Karpas-422 (cell line): ENCODE measurements around the gene HOMER2. TPM values are rescaled to one million over a fixed set of nuclear protein-coding genes. Genes with fewer than 3 reads are reported as not detected.

ENCODE experiments used
- DNase-seq: peaks from one replicate; pipeline ENCODE4 v3.0.0-alpha.2; 2015
- H2AFZ ChIP-seq: fragments of 200-600 bp; sonication (generic); 2 replicates; pipeline ENCODE4 v1.6.1; 2014; ENCODE audit warnings: antibody characterized with exemption, low read length, mixed read lengths
- H3K27ac ChIP-seq: fragments of 200-600 bp; sonication (generic); 2 replicates; pipeline ENCODE4 v1.5.1; 2014; ENCODE audit warnings: mild to moderate bottlenecking, low read length, moderate library complexity
- H3K27me3 ChIP-seq: fragments of 200-600 bp; sonication (generic); 2 replicates; pipeline ENCODE4 v1.6.1; 2014; ENCODE audit warnings: low read length, mixed read lengths
- H3K36me3 ChIP-seq: fragments of 200-600 bp; sonication (generic); 2 replicates; pipeline ENCODE4 v1.6.1; 2014; ENCODE audit warnings: low read length, mixed read lengths; ENCODE audit not compliant: insufficient read depth
- H3K4me1 ChIP-seq: fragments of 200-600 bp; sonication (generic); 2 replicates; pipeline ENCODE4 v1.6.1; 2014; ENCODE audit warnings: mild to moderate bottlenecking, low read length, mixed read lengths
- H3K4me2 ChIP-seq: fragments of 200-600 bp; sonication (generic); 2 replicates; pipeline ENCODE4 v1.6.1; 2014; ENCODE audit warnings: low read length, low read depth, mild to moderate bottlenecking; ENCODE audit not compliant: poor library complexity, severe bottlenecking
- H3K4me3 ChIP-seq: fragments of 200-600 bp; sonication (generic); 2 replicates; pipeline ENCODE4 v1.5.1; 2014; ENCODE audit warnings: mild to moderate bottlenecking, antibody characterized with exemption, low read length, mixed read lengths
- H3K79me2 ChIP-seq: fragments of 200-600 bp; sonication (generic); 2 replicates; pipeline ENCODE4 v1.6.1; 2014; ENCODE audit warnings: mild to moderate bottlenecking, low read length, mixed read lengths
- H3K9ac ChIP-seq: fragments of 200-600 bp; sonication (generic); 2 replicates; pipeline ENCODE4 v1.6.0; 2014; ENCODE audit warnings: low read length
- H3K9me2 ChIP-seq: fragments of 200-600 bp; sonication (generic), shearing (Covaris generic); replicated peaks from 2 replicates; pipeline ENCODE4 v1.6.0; 2014; ENCODE audit warnings: mild to moderate bottlenecking, low read length, moderate library complexity; ENCODE audit not compliant: insufficient read depth
- H3K9me3 ChIP-seq: fragments of 300-700, 200-600 bp; sonication (generic); 2 replicates; pipeline ENCODE4 v1.6.1; 2014; ENCODE audit warnings: low read length, mixed read lengths
- H4K20me1 ChIP-seq: fragments of 200-600 bp; sonication (generic); 2 replicates; pipeline ENCODE4 v1.6.1; 2014; ENCODE audit warnings: mild to moderate bottlenecking, antibody characterized with exemption, low read length, low read depth; ENCODE audit not compliant: insufficient read depth
- total RNA-seq: library from RNA; depleted of rRNA; stranded (reverse); fragments of >200 nt; shearing (Covaris generic); gene quantifications from 2 replicates; pipeline ENCODE4 v1.2.3, GENCODE V29; 2014; ENCODE audit warnings: low replicate concordance

HOMER2 gene
- total RNA-seq, 1 experiment from 2014 or later, result 30.4 TPM

DNA sequence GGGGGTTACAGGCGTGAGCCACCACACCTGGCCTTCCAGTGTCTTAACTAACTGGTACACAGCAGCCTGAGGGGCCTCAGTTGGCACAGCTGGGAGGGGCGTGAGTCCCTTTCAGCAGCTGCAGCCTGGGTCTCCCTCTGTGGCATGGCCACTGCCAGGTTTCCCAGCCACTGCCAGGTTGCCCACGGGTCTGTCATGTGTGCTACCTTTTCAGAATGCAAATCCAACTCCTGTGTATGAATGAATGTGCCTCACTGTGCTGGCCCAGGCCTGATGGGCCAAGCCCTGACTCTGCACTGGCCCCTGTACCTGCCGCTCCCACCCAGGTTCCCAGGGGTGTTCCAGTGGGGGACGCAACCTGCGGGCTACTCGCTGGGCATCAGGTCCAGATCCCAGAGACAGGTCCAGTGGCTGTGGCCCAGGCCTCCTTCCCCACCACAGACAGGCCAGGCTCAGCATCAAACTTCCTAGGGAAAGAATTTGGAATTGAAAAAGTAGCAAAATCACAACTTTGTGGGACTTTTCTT, 117.1 kb downstream of the HOMER2 start:
- no peak for DNase-seq
- Histone ChIP-seq H3K9me3 (no peaks in the 10 kb centered on the region), H3K27ac (no peak overlapping the region), H4K20me1 (no peaks in the 10 kb centered on the region), H3K9ac (no peak overlapping the region), H3K9me2 (no peaks in the 10 kb centered on the region), H3K4me2 (no peak overlapping the region), H3K27me3 (no peaks in the 10 kb centered on the region), H3K79me2 (peaks cover 7% of the 10 kb centered on the region; the same call in 1 of the 2 replicates), H2AFZ (no peak overlapping the region), H3K36me3 (peaks cover 51% of the 10 kb centered on the region), H3K4me1 (no peaks in the 10 kb centered on the region), H3K4me3 (no peak overlapping the region)

DNA sequence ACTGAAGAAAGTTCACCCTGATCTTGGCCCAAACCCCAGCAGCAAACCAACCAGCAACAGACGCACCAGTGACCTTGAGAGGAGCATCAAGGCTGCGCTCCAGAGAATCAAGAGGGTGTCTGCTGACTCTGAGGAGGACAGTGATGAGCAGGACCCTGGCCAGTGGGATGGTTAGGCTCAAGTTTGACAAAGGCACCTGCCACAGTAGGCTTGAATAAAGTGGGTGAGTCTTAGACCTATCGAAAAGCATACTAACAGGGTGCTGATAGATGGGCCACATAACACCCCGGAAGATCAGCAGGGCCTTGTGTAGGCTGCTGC, 119.2 kb downstream of the HOMER2 start:
- no peak for DNase-seq

DNA sequence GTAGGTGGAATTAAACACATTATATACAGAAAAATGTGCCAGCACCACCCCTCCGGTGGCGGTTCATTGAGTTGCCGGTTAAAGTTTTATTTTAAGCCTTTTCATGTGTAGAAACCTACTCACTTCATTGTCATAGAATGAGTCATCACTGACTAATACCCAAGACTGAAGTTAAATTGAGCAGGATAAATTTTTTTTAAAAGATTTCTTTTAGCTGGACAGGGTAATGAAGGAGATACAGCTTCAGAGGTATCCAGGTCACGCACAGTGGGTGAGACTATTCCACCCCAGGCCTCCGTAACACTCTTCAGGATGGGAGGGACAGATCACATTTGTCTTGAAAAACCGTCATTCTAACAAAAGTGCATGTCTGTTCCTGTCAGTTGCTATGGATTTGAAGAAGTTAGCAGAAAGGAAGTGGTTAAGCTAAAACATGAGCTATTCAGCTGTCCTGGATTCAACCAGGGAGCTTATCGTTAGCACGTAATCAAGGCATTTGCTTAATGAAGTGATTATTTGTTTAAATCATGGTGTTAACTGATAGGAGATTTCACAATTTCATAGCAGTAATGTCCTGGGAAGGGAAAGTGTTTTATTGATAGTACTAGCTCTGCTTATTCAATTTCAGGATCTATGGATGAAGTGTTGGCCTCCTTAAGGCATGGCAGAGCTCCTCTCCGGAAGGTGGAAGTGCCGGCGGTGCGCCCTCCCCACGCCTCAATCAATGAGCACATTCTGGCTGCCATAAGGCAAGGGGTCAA, 119.7 kb downstream of the HOMER2 start:
- no peak overlapping the region for H3K27ac ChIP-seq
- DNase-seq, result no peak
- H3K4me2 ChIP-seq, result no peak overlapping the region
- no peak overlapping the region for H3K9ac ChIP-seq
- H2AFZ ChIP-seq, result no peak overlapping the region
- H3K36me3 ChIP-seq, result peaks cover 74% of the 10 kb centered on the region
- no peaks in the 10 kb centered on the region for H3K4me1 ChIP-seq
- H3K9me2 ChIP-seq, result no peaks in the 10 kb centered on the region
- H4K20me1 ChIP-seq, result no peaks in the 10 kb centered on the region
- H3K4me3 ChIP-seq, result no peak overlapping the region
- H3K9me3 ChIP-seq, result no peaks in the 10 kb centered on the region
- peaks cover 7% of the 10 kb centered on the region; the same call in 1 of the 2 replicates for H3K79me2 ChIP-seq
- H3K27me3 ChIP-seq, result no peaks in the 10 kb centered on the region

More for the DNA sequence above, 119.2 kb downstream of the HOMER2 start:
- H2AFZ ChIP-seq, result no peak overlapping the region
- peaks cover 70% of the 10 kb centered on the region for H3K36me3 ChIP-seq
- no peaks in the 10 kb centered on the region for H3K27me3 ChIP-seq
- H3K79me2 ChIP-seq, result peaks cover 7% of the 10 kb centered on the region; the same call in 1 of the 2 replicates
- H3K9ac ChIP-seq, result no peak overlapping the region
- no peak overlapping the region for H3K4me2 ChIP-seq
- H3K9me3 ChIP-seq, result no peaks in the 10 kb centered on the region
- no peak overlapping the region for H3K4me3 ChIP-seq
- no peak overlapping the region for H3K27ac ChIP-seq
- no peaks in the 10 kb centered on the region for H4K20me1 ChIP-seq
- H3K4me1 ChIP-seq, result no peaks in the 10 kb centered on the region
- H3K9me2 ChIP-seq, result no peaks in the 10 kb centered on the region

DNA sequence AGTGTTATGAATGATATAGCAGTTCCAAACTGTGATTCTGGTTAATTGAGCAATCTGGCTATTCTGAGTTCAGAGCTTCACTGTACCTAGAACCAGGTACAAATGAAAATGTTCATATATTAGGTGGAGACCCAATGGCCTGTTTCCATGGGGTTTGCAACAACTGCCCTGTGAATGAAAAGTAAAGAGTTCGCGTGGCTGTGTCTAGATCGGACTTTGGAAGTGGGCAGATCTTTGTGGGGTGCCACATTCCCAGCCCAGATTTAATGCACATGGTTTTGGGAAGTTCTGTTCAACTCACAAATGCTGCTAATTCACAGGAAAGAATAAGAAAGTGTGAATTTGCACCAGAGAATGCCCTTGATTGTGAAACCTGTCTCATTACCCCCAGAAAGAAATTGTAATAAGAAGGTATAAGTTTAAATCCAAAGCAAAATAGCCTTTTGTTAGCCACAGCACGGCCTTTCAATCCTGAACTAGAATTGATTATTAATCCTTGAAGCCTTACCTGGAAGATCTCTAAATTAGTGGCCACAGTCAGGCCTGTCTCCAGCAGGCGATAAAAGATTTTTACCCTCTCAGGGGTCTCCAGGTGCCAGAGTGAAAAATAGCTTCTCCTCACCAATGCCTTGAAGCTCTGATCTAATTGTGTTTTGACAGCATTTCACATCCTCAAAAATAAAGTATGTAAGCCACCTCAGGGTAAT, 120.5 kb downstream of the HOMER2 start:
- no peaks in the 10 kb centered on the region for H3K9me2 ChIP-seq
- H4K20me1 ChIP-seq, result no peaks in the 10 kb centered on the region
- no peak for DNase-seq
- no peaks in the 10 kb centered on the region for H3K9me3 ChIP-seq
- H3K27me3 ChIP-seq, result no peaks in the 10 kb centered on the region
- H3K27ac ChIP-seq, result no peak overlapping the region
- H2AFZ ChIP-seq, result no peak overlapping the region
- no peak overlapping the region for H3K4me3 ChIP-seq
- no peaks in the 10 kb centered on the region for H3K4me1 ChIP-seq
- H3K79me2 ChIP-seq, result peaks cover 7% of the 10 kb centered on the region; the same call in 1 of the 2 replicates
- H3K36me3 ChIP-seq, result peaks cover 75% of the 10 kb centered on the region
- H3K4me2 ChIP-seq, result no peak overlapping the region
- H3K9ac ChIP-seq, result no peak overlapping the region

DNA sequence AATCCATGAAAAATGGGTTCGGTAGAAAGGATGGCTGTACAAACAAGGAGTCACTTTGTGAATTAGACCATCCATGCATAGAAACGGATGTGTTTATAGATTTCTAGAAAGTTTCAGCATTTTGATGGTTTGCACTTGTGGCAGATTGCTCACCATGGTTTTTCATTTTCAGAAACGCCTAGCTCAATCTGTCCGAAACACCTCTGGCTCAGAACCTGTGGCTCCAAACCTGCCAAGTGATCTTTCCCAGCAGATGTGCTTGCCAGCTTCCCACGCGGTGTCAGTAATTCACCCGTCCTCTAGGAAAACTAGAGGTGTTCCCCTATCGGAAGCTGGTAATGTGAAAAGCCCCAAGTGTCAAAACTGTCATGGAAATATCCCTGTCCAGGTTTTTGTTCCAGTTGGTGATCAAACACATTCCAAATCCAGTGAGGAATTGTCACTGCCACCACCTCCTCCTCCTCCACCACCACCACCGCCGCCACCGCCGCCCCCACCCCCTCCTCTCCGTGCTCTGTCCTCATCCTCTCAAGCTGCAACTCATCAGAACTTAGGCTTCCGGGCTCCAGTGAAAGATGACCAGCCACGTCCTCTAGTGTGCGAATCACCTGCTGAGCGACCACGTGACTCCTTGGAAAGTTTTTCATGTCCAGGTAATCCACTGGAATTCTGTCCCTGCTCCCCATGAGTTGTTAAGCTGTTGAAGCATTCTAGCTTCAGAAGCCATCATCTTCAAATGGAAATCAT, 121.9 kb downstream of the HOMER2 start:
- Histone ChIP-seq H3K27me3 (no peaks in the 10 kb centered on the region), H4K20me1 (no peaks in the 10 kb centered on the region), H3K9me3 (no peaks in the 10 kb centered on the region), H3K4me2 (no peak overlapping the region), H3K9me2 (no peaks in the 10 kb centered on the region), H3K9ac (no peak overlapping the region), H3K79me2 (peaks cover 7% of the 10 kb centered on the region; the same call in 1 of the 2 replicates), H3K4me1 (no peaks in the 10 kb centered on the region), H3K27ac (no peak overlapping the region), H3K4me3 (no peak overlapping the region), H2AFZ (no peak overlapping the region), H3K36me3 (peaks cover 80% of the 10 kb centered on the region)
- no peak for DNase-seq

DNA sequence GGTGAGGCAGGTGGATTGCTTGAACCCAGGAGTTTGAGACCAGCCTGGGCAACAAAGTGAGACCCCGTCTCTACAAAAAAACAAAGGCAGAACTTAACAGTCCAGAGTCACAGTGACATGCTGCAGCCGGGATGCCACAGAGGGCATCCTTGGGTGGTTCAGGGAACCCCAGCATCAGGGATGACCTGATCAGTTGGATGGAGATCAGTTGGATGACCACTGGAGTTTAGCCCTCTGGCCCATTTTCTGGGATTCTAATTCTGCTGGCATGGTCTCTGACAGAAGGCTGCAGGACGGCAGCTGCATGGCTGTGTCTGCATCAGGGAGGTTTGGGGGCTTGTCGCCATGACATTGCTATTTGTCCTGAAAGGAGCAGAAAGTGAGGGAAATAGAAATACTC, 123.3 kb downstream of the HOMER2 start:
- Histone ChIP-seq H3K36me3 (peaks cover 74% of the 10 kb centered on the region), H3K4me2 (no peak overlapping the region), H2AFZ (no peak overlapping the region), H3K9me3 (no peaks in the 10 kb centered on the region), H3K9ac (no peak overlapping the region), H3K4me1 (no peaks in the 10 kb centered on the region), H3K27ac (no peak overlapping the region), H3K27me3 (no peaks in the 10 kb centered on the region), H4K20me1 (no peaks in the 10 kb centered on the region), H3K9me2 (no peaks in the 10 kb centered on the region), H3K4me3 (no peak overlapping the region), H3K79me2 (peaks cover 7% of the 10 kb centered on the region; the same call in 1 of the 2 replicates)
- DNase-seq, result no peak

DNA sequence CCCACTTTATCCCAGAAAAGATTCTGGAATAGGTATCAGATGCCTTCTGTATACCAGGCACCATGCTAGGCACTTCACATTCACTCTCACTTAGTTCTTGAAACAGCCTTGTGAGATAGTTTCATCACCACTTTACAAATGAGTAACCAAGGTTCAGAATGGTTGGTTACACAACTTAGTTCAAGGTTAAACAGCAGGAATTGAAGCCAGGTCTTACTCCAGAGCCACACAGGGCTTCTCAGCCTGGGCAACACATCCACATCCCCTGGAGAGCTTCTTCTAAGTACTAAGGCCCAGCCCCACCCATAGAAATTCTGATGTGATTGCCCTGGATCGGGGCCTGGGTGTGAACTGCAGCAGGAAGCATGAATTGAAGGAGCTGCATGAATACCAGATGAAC, 124.4 kb downstream of the HOMER2 start:
- no peak overlapping the region for H3K9ac ChIP-seq
- no peak overlapping the region for H2AFZ ChIP-seq
- no peak overlapping the region for H3K4me3 ChIP-seq
- H3K4me2 ChIP-seq, result no peak overlapping the region
- no peaks in the 10 kb centered on the region for H3K27me3 ChIP-seq
- H3K27ac ChIP-seq, result no peak overlapping the region
- peaks cover 7% of the 10 kb centered on the region; the same call in 1 of the 2 replicates for H3K79me2 ChIP-seq
- no peaks in the 10 kb centered on the region for H3K9me3 ChIP-seq
- H3K9me2 ChIP-seq, result no peaks in the 10 kb centered on the region
- DNase-seq, result no peak
- H3K4me1 ChIP-seq, result no peaks in the 10 kb centered on the region
- no peaks in the 10 kb centered on the region for H4K20me1 ChIP-seq
- H3K36me3 ChIP-seq, result peaks cover 72% of the 10 kb centered on the region

DNA sequence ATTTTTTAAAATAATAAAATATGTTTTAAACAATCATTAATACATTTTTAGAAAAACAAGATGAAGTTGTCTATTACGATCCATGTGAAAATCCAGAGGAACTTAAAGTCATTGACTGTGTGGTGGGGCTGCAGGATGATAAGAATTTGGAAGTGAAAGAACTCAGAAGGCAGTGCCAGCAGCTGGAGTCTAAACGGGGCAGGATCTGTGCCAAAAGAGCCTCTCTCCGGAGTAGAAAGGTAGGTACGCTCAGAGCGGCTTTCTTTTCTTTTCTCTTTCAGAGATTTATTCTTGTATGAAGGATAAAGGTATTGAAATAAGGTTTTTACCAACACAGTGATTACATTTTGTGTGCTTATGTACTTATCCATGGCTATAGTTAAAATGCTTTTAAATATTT, 129.5 kb downstream of the HOMER2 start:
- H3K9ac ChIP-seq, result no peak overlapping the region
- H3K9me2 ChIP-seq, result no peaks in the 10 kb centered on the region
- no peak overlapping the region for H2AFZ ChIP-seq
- no peaks in the 10 kb centered on the region for H3K4me1 ChIP-seq
- H3K27me3 ChIP-seq, result no peaks in the 10 kb centered on the region
- H4K20me1 ChIP-seq, result no peaks in the 10 kb centered on the region
- no peaks in the 10 kb centered on the region for H3K9me3 ChIP-seq
- H3K27ac ChIP-seq, result no peak overlapping the region
- H3K4me2 ChIP-seq, result no peak overlapping the region
- no peak overlapping the region for H3K4me3 ChIP-seq
- no peak for DNase-seq
- peaks cover 5% of the 10 kb centered on the region; the same call in 1 of the 2 replicates for H3K79me2 ChIP-seq
- peaks cover 55% of the 10 kb centered on the region for H3K36me3 ChIP-seq
